PC-9 (cell line): ENCODE measurements around the gene ZNF263.

Experiments
- EZH2 ChIP-seq: fragments of 200-600 bp; sonication (generic); IDR thresholded peaks from 2 replicates; pipeline ENCODE4 v1.8.0; 2017; ENCODE audit warnings: antibody characterized with exemption, low read depth
- TF ChIP-seq, protein P1 (sequence below): fragments of 200-600 bp; sonication (generic); conservative IDR thresholded peaks from 2 replicates; pipeline ENCODE4 v1.6.1; 2017; ENCODE audit warnings: mixed run types, antibody characterized with exemption, mild to moderate bottlenecking, moderate library complexity

DNA sequence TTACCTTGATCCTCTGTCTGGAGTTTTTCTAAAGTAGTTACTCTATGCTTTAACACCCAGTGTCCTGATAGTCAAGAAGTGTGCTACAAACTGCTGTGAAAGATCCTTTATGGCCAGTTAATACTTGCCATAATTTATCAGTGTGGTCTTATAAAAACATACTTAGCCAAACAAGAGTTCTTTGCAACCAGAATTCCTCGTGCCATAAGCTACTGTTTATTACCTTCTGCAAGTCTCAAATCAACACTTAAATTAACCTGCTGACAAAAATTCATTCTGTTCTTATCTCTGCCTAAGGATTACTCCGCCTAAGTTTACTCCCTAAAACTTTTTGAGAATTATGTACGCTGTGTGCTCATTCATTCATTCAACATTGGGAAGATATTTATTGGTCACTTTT is 44.8 kb downstream of the ZNF263 start:
- no peak for TF ChIP-seq EZH2
- TF ChIP-seq, protein P1, sequence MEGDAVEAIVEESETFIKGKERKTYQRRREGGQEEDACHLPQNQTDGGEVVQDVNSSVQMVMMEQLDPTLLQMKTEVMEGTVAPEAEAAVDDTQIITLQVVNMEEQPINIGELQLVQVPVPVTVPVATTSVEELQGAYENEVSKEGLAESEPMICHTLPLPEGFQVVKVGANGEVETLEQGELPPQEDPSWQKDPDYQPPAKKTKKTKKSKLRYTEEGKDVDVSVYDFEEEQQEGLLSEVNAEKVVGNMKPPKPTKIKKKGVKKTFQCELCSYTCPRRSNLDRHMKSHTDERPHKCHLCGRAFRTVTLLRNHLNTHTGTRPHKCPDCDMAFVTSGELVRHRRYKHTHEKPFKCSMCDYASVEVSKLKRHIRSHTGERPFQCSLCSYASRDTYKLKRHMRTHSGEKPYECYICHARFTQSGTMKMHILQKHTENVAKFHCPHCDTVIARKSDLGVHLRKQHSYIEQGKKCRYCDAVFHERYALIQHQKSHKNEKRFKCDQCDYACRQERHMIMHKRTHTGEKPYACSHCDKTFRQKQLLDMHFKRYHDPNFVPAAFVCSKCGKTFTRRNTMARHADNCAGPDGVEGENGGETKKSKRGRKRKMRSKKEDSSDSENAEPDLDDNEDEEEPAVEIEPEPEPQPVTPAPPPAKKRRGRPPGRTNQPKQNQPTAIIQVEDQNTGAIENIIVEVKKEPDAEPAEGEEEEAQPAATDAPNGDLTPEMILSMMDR: no peak
